Testis (tissue), 3 donors: ENCODE measurements around the gene PLCB3. TPM values are rescaled to one million over a fixed set of nuclear protein-coding genes. Genes with fewer than 3 reads are reported as not detected.

ENCODE experiments used
- DNase-seq: peaks from one replicate; pipeline ENCODE4 v3.0.0-alpha.2; 2019
- H3K27ac ChIP-seq, 2 donors: fragments of 200-600 bp; sonication (generic); one replicate each; pipeline ENCODE4 v1.5.1; 2019
- H3K27me3 ChIP-seq: fragments of 200-600 bp; sonication (generic); one replicate; pipeline ENCODE4 v1.5.1; 2019
- H3K36me3 ChIP-seq: fragments of 200-600 bp; sonication (generic); one replicate; pipeline ENCODE4 v1.5.1; 2017; ENCODE audit warnings: low read depth; ENCODE audit errors: missing control alignments
- H3K4me1 ChIP-seq: fragments of 200-600 bp; sonication (generic); one replicate; pipeline ENCODE4 v1.5.1; 2019
- H3K4me3 ChIP-seq, 2 donors: fragments of 200-600 bp; sonication (generic); one replicate each; pipeline ENCODE4 v1.5.1; 2017 to 2019
- H3K9me3 ChIP-seq: fragments of 200-600 bp; sonication (generic); one replicate; pipeline ENCODE4 v1.5.1; 2017
- CTCF ChIP-seq, 3 experiments: fragments of 450-650 bp in 2 of 3; fragments of 200-600 bp in 1 of 3; sonication (generic) in 1 of 3; IDR thresholded peaks; one replicate each; pipeline ENCODE4 v1.5.1; 2016 to 2019; ENCODE audit warnings: antibody characterized with exemption in 3 of 3, mild to moderate bottlenecking in 2 of 3, moderate library complexity in 1 of 3
- POLR2A ChIP-seq: fragments of 450-650 bp; IDR thresholded peaks from one replicate; pipeline ENCODE4 v1.6.1; 2017; ENCODE audit warnings: antibody characterized with exemption, mild to moderate bottlenecking, moderate library complexity
- WGBS, 2 donors: methylation state at CpG; one replicate each; pipeline ENCODE4 v1.1.5; 2018; 5-methylcytosine and 5-hydroxymethylcytosine counted together
- intact Hi-C: fragments of 100-400 bp; cut with DNase I; formaldehyde crosslinking; loops from one replicate; pipeline ENCODE4 v1.15.1; 2023; ENCODE audit warnings: low total_unique reads
- polyA plus RNA-seq: library from polyadenylated mRNA; stranded (reverse); fragments of 350-450 nt; fragmentation: Illumina TruSeq; extraction: RNeasy Lipid Tissue Mini Kit (QIAGEN cat#74804); gene quantifications from one replicate; pipeline ENCODE4 v1.2.3, GENCODE V29; 2014; ENCODE audit warnings: low read depth, low replicate concordance; ENCODE audit not compliant: insufficient read depth
- total RNA-seq, 2 donors: library from RNA; depleted of rRNA; stranded (reverse); fragments of >200 nt; gene quantifications; one replicate each; pipeline ENCODE4 v1.2.3, GENCODE V29; 2016

The PLCB3 gene
- total and polyA plus RNA-seq, 3 donors from 2014 or later = 14.2 to 45.4 (median 29.6) TPM

GRCh38 chr11:64288353-64288750, 37.0 kb downstream of the PLCB3 start:
- no peak for TF ChIP-seq POLR2A
- no peak for TF ChIP-seq CTCF (IDR thresholded peaks at IDR 0.05)
- intact Hi-C loops = no loop called here
- 83 to 89% methylated on average over 4 to 9 of the region's 9 CpGs for WGBS, 2 donors
- Histone ChIP-seq H3K27me3 (no peaks in the 10 kb centered on the region), H3K9me3 (no peaks in the 10 kb centered on the region), H3K4me3 (no peak overlapping the region), H3K36me3 (no peaks in the 10 kb centered on the region), H3K4me1 (peaks cover 28% of the 10 kb centered on the region), H3K27ac (no peak overlapping the region)
- DNase-seq = no peak

- H3K27ac ChIP-seq = no peak overlapping the region
- H3K27me3 ChIP-seq = no peaks in the 10 kb centered on the region
- intact Hi-C loops = no loop called here
- no peaks in the 10 kb centered on the region for H3K9me3 ChIP-seq
- peaks cover 21% of the 10 kb centered on the region for H3K4me1 ChIP-seq
- no peaks in the 10 kb centered on the region for H3K36me3 ChIP-seq
- TF ChIP-seq CTCF (IDR thresholded peaks at IDR 0.05) (no peak), POLR2A (no peak)
- no peak for DNase-seq
- WGBS, 2 donors = 94 to 95% methylated on average over 13 of the region's 13 CpGs
- no peak overlapping the region for H3K4me3 ChIP-seq
These were observed 37.8 kb downstream of the PLCB3 start for GRCh38 chr11:64289002-64289564.

DNA sequence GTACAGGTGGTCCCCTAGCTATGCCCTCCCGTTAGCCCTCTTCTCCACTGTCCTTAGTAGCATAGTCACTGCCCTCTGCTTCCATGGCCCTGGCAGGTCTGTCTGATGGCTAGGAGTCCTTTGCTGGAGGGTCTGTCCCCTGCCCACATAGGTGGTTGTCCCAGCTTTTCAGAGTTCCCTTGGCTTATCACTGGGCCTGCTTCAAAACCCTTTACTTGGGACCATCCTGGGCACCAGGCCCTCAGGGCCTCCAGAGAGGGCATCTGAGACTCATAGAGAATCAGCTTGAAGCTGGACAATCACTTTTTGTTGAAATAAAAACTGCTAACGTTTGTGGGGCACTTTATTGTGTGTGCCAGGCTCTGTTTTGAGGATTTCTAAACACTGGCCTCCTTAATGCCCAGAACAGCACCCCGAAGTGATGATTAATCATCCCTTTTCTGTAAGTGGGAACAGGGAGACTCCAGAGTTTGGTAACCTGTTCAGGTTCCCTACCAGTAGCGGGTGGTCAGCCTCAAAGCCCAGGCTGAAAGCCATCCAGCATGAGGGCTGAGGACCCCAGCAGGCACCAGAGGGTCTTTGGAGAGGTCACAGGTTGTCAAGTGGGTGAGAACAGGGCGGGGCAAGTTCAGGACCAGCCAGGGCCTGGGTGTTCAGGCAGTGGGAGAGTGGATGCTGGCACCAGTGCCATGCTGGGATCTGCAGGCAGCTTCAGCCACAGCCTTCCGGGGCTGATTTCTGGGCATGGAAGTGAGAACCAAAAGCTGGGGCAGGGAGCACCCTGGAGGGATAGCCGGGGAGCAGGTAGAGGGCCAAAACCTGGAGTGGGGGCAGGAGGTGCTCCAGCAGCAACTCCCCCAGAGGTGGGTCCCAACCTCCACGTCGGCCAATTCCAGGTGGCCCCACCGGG, 39.3 kb downstream of the PLCB3 start:
- no peaks in the 10 kb centered on the region for H3K27me3 ChIP-seq
- H3K4me3 ChIP-seq = peak overlapping the region in 1 of 2 donors; percentile 38
- peaks cover 28% of the 10 kb centered on the region for H3K4me1 ChIP-seq
- H3K27ac ChIP-seq = no peak overlapping the region
- H3K9me3 ChIP-seq = no peaks in the 10 kb centered on the region
- DNase-seq = no peak
- WGBS, 2 donors = 34 to 52% methylated on average over 7 to 10 of the region's 10 CpGs
- H3K36me3 ChIP-seq = no peaks in the 10 kb centered on the region
- TF ChIP-seq CTCF (IDR thresholded peaks at IDR 0.05) (no peak), POLR2A (no peak)
- intact Hi-C loops = loop anchor here (10.0 kb wide), 1 partner anchor 86 kb away; the partner anchor contains the start of gene FERMT3

DNA sequence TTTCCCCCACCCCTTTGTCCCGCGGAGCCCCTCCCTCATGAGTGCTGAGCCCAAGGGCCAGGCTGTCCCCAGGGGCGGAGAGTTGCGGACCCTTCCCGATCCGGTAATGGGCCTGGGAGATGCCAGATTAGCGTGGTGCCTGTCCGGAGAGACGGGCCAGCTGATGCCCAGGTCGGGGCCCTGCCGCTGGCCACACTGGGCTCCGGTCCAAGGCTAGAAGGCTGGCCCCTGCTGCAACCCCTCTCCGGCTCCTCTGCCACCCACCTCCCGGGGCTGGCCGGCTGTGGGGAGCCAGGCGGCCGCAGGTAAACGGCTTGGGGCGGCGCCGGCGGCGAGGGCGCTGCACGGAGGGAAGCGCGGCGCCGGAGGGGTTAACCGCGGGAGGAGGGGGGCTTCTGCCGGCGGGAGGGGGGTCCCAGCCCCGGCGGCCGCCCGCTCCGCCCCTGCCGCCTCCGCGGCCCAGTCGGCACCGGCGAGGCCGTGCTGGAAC, 40.0 kb downstream of the PLCB3 start, which contains the start of gene KCNK4:
TSS of gene KCNK4 (plus strand) at position 41 of the 490 bp plus-strand sequence. CDS start 1,717 bp downstream, outside the sequence.
- TF ChIP-seq CTCF (IDR thresholded peaks at IDR 0.05) (no peak), POLR2A (no peak)
- Histone ChIP-seq H3K4me3 (peak within 1 kb of the TSS; percentile 34 to 38), H3K9me3 (no peaks in the 10 kb centered on the region), H3K36me3 (no peaks in the 10 kb centered on the region), H3K27me3 (no peaks in the 10 kb centered on the region), H3K27ac (no peak within 1 kb of the TSS), H3K4me1 (peaks cover 23% of the 10 kb centered on the region)
- intact Hi-C loops = loop anchor here (10.0 kb wide), 1 partner anchor 87 kb away; the partner anchor contains the start of gene FERMT3
- 3 to 10% methylated on average over 2 to 34 of the region's 45 CpGs for WGBS, 2 donors
- no peak for DNase-seq
